GM12878 (cell line): ENCODE results near the gene RTEL1.

Experiments used
- CBX5 ChIP-seq: sonication (generic); IDR thresholded peaks from 2 replicates; pipeline ENCODE4 v1.6.1; 2016; ENCODE audit warnings: low read depth, moderate library complexity, mild to moderate bottlenecking, inconsistent platforms
- CTCF ChIP-seq, 3 experiments: IDR thresholded peaks in 2 of 3; conservative IDR thresholded peaks in 1 of 3; 2 replicates each; pipeline ENCODE4 v1.5.1; 2011; ENCODE audit warnings: low read depth in 3 of 3, low read length in 3 of 3, mild to moderate bottlenecking in 3 of 3, control low read depth in 2 of 3, moderate library complexity in 2 of 3, inconsistent platforms in 1 of 3, mixed read lengths in 1 of 3; ENCODE audit not compliant: control insufficient read depth in 2 of 3, insufficient read depth in 1 of 3; ENCODE audit errors: extremely low read depth in 1 of 3
- EZH2 ChIP-seq: IDR thresholded peaks from 2 replicates; pipeline ENCODE4 v1.6.1; 2012; ENCODE audit warnings: low read depth, mild to moderate bottlenecking, control low read depth, inconsistent platforms, low read length, borderline replicate concordance; ENCODE audit not compliant: control insufficient read depth
- MEF2A ChIP-seq: IDR thresholded peaks from 2 replicates; pipeline ENCODE4 v1.6.1; 2011; ENCODE audit warnings: low read depth, mild to moderate bottlenecking, low read length, moderate library complexity; ENCODE audit not compliant: insufficient read depth
- NFYB ChIP-seq: IDR thresholded peaks from 2 replicates; pipeline ENCODE4 v1.6.1; 2011; ENCODE audit warnings: low read depth, mild to moderate bottlenecking, low read length, improper control_type of control experiment, moderate library complexity; ENCODE audit not compliant: insufficient read depth
- SREBF1 ChIP-seq: IDR thresholded peaks from 2 replicates; pipeline ENCODE4 v1.6.1; 2012; ENCODE audit warnings: mild to moderate bottlenecking, low read length
- TCF12 ChIP-seq: IDR thresholded peaks from 2 replicates; pipeline ENCODE4 v1.6.1; 2011; ENCODE audit warnings: low read depth, mild to moderate bottlenecking, low read length
- TF ChIP-seq, protein P1 (sequence below): fragments of 450-650 bp; IDR thresholded peaks from 2 replicates; pipeline ENCODE4 v1.6.1; 2016; ENCODE audit warnings: mild to moderate bottlenecking
- TF ChIP-seq, protein P2 (sequence below): fragments of 450-650 bp; IDR thresholded peaks from 2 replicates; pipeline ENCODE4 v1.6.1; 2017; ENCODE audit warnings: mild to moderate bottlenecking

GRCh38 chr20:63734111-63734945, 76.2 kb downstream of the RTEL1 start:
- TF ChIP-seq MEF2A (no peak), SREBF1 (no peak), NFYB (no peak), EZH2 (no peak), TCF12 (no peak), CBX5 (no peak), CTCF (IDR thresholded peaks at IDR 0.05 in 2 of 3, conservative IDR thresholded peaks at IDR 0.05 in 1 of 3; ENCODE audit: control insufficient read depth in 2 of 3, extremely low read depth in 1 of 3, insufficient read depth in 1 of 3, low read depth in 3 of 3, low read length in 3 of 3) (no peak)
- TF ChIP-seq, protein P1, sequence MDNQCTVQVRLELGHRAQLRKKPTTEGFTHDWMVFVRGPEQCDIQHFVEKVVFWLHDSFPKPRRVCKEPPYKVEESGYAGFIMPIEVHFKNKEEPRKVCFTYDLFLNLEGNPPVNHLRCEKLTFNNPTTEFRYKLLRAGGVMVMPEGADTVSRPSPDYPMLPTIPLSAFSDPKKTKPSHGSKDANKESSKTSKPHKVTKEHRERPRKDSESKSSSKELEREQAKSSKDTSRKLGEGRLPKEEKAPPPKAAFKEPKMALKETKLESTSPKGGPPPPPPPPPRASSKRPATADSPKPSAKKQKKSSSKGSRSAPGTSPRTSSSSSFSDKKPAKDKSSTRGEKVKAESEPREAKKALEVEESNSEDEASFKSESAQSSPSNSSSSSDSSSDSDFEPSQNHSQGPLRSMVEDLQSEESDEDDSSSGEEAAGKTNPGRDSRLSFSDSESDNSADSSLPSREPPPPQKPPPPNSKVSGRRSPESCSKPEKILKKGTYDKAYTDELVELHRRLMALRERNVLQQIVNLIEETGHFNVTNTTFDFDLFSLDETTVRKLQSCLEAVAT, result no peak
- TF ChIP-seq, protein P2, sequence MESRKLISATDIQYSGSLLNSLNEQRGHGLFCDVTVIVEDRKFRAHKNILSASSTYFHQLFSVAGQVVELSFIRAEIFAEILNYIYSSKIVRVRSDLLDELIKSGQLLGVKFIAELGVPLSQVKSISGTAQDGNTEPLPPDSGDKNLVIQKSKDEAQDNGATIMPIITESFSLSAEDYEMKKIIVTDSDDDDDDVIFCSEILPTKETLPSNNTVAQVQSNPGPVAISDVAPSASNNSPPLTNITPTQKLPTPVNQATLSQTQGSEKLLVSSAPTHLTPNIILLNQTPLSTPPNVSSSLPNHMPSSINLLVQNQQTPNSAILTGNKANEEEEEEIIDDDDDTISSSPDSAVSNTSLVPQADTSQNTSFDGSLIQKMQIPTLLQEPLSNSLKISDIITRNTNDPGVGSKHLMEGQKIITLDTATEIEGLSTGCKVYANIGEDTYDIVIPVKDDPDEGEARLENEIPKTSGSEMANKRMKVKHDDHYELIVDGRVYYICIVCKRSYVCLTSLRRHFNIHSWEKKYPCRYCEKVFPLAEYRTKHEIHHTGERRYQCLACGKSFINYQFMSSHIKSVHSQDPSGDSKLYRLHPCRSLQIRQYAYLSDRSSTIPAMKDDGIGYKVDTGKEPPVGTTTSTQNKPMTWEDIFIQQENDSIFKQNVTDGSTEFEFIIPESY, result no peak
